Heart left ventricle (tissue), 16 donors: ENCODE data around the gene CDKL5. TPM values are rescaled to one million over a fixed set of nuclear protein-coding genes. Genes with fewer than 3 reads are reported as not detected.

ENCODE experiments used
- ATAC-seq, 4 donors: fragments of 200-7000 bp; cut with Tn5 transposase; one replicate each; pipeline ENCODE4 v1.9.1; 2020 to 2022; ENCODE audit warnings: moderate library complexity in 4 of 4, mild to moderate bottlenecking in 3 of 4, moderate number of reproducible peaks in 1 of 4
- DNase-seq, 5 donors: peaks; one replicate each; pipeline ENCODE4 v3.0.0-alpha.2; 2020
- H3K27ac ChIP-seq, 12 donors: fragments of 200-600 bp; sonication (generic) in 4 of 12; one replicate each; pipeline versions ENCODE4 v1.5.0 to v1.8.0; 2016 to 2022; ENCODE audit warnings: mild to moderate bottlenecking in 2 of 12
- H3K27me3 ChIP-seq, 9 donors: fragments of 200-600 bp; sonication (generic) in 2 of 9; one replicate each; pipeline versions ENCODE4 v1.5.1 to v1.8.0; 2016 to 2022; ENCODE audit warnings: mild to moderate bottlenecking in 3 of 9
- H3K36me3 ChIP-seq, 9 donors: fragments of 200-600 bp; sonication (generic) in 2 of 9; one replicate each; pipeline versions ENCODE4 v1.5.0 to v1.8.0; 2018 to 2022; ENCODE audit warnings: mild to moderate bottlenecking in 2 of 9
- H3K4me1 ChIP-seq, 12 donors: fragments of 200-600 bp; sonication (generic) in 4 of 12; one replicate each; pipeline versions ENCODE4 v1.5.0 to v1.8.0; 2016 to 2022; ENCODE audit warnings: mild to moderate bottlenecking in 3 of 12
- H3K4me3 ChIP-seq, 12 donors: fragments of 200-600 bp; sonication (generic) in 4 of 12; one replicate each; pipeline versions ENCODE4 v1.5.0 to v1.8.0; 2017 to 2022; ENCODE audit warnings: mild to moderate bottlenecking in 9 of 12, moderate library complexity in 4 of 12
- H3K9me3 ChIP-seq, 12 donors: fragments of 200-600 bp; sonication (generic) in 4 of 12; one replicate each; pipeline versions ENCODE4 v1.5.0 to v1.8.0; 2016 to 2022; ENCODE audit warnings: mild to moderate bottlenecking in 1 of 12
- CTCF ChIP-seq, 12 donors: fragments of 200-600 bp; sonication (generic) in 4 of 12; IDR thresholded peaks; one replicate each; pipeline versions ENCODE4 v1.5.0 to v1.8.0; 2018 to 2022; ENCODE audit warnings: antibody characterized with exemption in 12 of 12, mild to moderate bottlenecking in 5 of 12
- POLR2A ChIP-seq, 2 donors: fragments of 450-650 bp; IDR thresholded peaks; one replicate each; pipeline ENCODE4 v1.6.1; 2017; ENCODE audit warnings: antibody characterized with exemption in 2 of 2, mild to moderate bottlenecking in 2 of 2, moderate library complexity in 2 of 2
- WGBS, 4 donors: extraction: QIAGEN DNeasy Blood & Tissue Kit in 2 of 4; methylation state at CpG; one replicate each; pipeline versions ENCODE4 v1.1.5 to v1.1.7; 2013 to 2018; 5-methylcytosine and 5-hydroxymethylcytosine counted together
- intact Hi-C, 10 donors: fragments of 100-400 bp; cut with DNase I; formaldehyde crosslinking; loops; one replicate each; pipeline versions ENCODE4 v1.11.1 to v1.14.2; 2022
- polyA plus RNA-seq, 2 donors: library from polyadenylated mRNA; stranded (reverse); fragments of 200-250 nt; gene quantifications; one replicate each; pipeline ENCODE4 v1.2.3, GENCODE V29; 2013
- total RNA-seq, 9 donors: library from RNA; depleted of rRNA in 2 of 9; stranded (reverse); fragments of >200 nt in 2 of 9; fragmentation: NEBNext Ultra II Directional in 3 of 9; extraction: Animal tissue kit (Norgen Biotek cat#: 25700) in 3 of 9; gene quantifications; one replicate each; pipeline versions ENCODE4 v1.1.0 to v1.2.4, GENCODE V29; 2016 to 2023
- donor health status: ischemic (EF 13 %, LVEDD 7.1; RV severe dilation, severe dysfunction).
- donor health status: healthy with polysubstance abuse.
- donor health status: DM: no; HTN: yes; CAD: no.
- donor health status: DM: no; HTN: no; CAD: no.
- donor health status: ischemic (EF 25% LVEDD 6.9; RV normal size, moderate dysfunction).
- donor health status: ischemic (EF 25% LVEDD 5.7; RV mildly dilated, moderate dysfunction).
- donor health status: healthy.
- donor health status: DM: yes; HTN: yes; CAD: no.
- donor health status: ischemic (EF 35%, LVEDD 5.7; RV mildly dilated, moderate dysfunction).
- donor health status: nonischemic (EF 11% LVEDD 7.7; RV severe dilation, severe dysfunction).
- donor health status: DM: yes; HTN: yes; CAD: no.
- donor health status: PGD.
- donor health status: ischemic (EF 29% LVEDD 5.4; RV normal size, mild dysfunction).
- donor health status: nonischemic (EF 23%, LVEDD 6.1; RV moderate dilation, normal function).

Gene CDKL5
- total and polyA plus RNA-seq, 11 donors: 3.0 to 12.5 (median 9.3) TPM

DNA sequence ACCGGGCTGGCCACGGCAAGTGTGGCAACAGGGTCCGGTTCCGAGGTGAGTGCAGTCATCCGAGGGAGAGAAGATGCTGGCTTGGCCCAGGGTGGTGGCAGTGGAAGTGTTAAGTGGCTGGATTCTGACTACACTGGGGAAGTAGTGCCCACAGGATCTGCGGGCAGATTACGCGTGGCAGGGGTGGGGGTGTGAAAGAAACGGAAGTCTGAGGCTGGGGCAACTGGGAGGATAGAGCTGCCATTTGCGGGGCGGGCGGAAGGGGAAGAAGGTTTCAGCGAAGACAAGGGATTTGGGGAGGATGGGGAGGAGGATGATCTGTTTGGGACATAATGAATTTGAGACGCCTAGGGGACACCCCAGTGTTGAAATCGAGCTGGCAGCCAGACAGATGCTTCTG lies 241.2 kb downstream of the CDKL5 start:
- TF ChIP-seq CTCF (IDR thresholded peaks at IDR 0.05) (no peak), POLR2A (IDR thresholded peaks at IDR 0.05) (no peak)
- no peak overlapping the region for H3K4me3 ChIP-seq
- H3K9me3 ChIP-seq: no peaks in the 10 kb centered on the region
- H3K27me3 ChIP-seq: no peaks in the 10 kb centered on the region
- ATAC-seq (no peak), DNase-seq (peak in 2 of 5 donors; percentile 20 to 30)
- no peaks in the 10 kb centered on the region for H3K4me1 ChIP-seq
- H3K36me3 ChIP-seq: no peaks in the 10 kb centered on the region
- intact Hi-C loops: no loop called here
- no peak overlapping the region for H3K27ac ChIP-seq
- WGBS, 4 donors: 82 to 90% (median 87%) methylated on average over 15 of the region's 15 CpGs

DNA sequence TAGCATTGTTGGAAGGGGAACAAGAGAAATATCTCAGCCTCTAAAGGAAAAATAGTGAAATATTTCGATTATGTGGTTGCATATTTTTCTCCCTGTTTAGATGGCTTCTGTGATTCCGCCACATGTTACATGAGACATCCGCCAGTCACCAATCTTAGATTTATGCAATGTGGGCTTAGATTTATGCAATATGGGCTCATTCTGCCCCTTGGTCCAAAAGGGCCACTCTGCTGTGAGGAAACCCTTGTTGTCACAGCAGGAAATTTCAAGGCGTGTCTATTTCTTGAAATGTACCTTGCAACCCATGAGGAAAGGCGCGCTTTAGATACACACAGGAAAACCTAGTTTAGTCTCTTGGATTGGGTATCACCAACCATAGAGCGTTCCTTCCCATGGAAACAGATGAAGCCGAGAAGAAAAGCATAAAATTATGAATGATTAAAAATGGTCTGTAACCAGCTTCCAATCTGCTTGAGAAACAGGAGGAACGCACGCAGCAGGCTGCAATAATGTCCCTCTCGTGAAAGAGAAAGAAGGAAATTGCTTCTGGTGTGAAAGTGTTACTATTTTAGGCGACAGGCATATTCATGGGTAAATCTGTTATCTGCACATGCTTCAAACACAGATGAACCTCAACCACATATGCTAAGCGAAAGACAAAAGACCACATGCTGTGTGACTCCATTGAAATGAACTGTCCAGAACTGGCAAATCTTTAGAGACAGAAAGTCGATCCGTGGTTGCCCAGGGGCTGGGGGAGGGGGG lies 242.8 kb downstream of the CDKL5 start:
- no peaks in the 10 kb centered on the region for H3K4me1 ChIP-seq
- intact Hi-C loops: no loop called here
- peak overlapping the region in 1 of 12 donors; percentile 3 for H3K4me3 ChIP-seq
- no peak for TF ChIP-seq CTCF (IDR thresholded peaks at IDR 0.05)
- no peak for TF ChIP-seq POLR2A (IDR thresholded peaks at IDR 0.05)
- no peaks in the 10 kb centered on the region for H3K36me3 ChIP-seq
- H3K27me3 ChIP-seq: no peaks in the 10 kb centered on the region
- no peaks in the 10 kb centered on the region for H3K9me3 ChIP-seq
- ATAC-seq (no peak), DNase-seq (no peak)
- 58 to 70% (median 63%) methylated on average over 15 of the region's 15 CpGs for WGBS, 4 donors
- no peak overlapping the region for H3K27ac ChIP-seq

- 80 to 91% (median 84%) methylated on average over 10 of the region's 10 CpGs for WGBS, 4 donors
- H3K4me3 ChIP-seq: no peak within 1 kb of the TSS
- no peak for TF ChIP-seq CTCF (IDR thresholded peaks at IDR 0.05)
- no peak for TF ChIP-seq POLR2A (IDR thresholded peaks at IDR 0.05)
Observed at GRCh38 chrX:18672008-18672407, 246.6 kb downstream of the CDKL5 start, which contains the start of gene RS1. TSS of gene RS1 (minus strand) at chrX:18672108. CDS start at chrX:18672068, 40 bp downstream.

DNA sequence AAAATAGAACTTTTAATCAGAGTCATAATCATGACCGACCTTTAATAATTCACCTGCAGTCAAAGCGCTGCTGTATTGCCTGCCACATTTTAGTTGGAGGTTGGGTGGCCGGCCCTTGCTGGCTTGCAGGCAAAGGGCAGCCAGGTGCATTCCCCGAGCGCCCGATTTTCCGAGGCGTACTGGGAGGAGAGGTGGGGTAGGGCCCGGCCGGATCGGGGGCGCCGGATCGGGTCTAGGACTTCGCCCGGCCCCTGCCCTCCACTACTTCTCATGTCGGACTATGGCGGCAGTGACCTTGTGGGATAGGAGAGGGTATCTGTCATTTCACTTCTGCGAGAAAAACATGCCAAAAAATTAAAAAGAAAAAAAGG lies 249.0 kb downstream of the CDKL5 start:
- DNase-seq: peak in 4 of 5 donors; percentile 11 to 54 (median 26)
- Histone ChIP-seq H3K27me3 (peaks cover 0 to 4% (median 0%) of the 10 kb centered on the region in 9 donors), H3K4me3 (peak overlapping the region in 11 of 12 donors; percentile 60 to 93 (median 70)), H3K4me1 (no peaks in the 10 kb centered on the region), H3K36me3 (no peaks in the 10 kb centered on the region), H3K9me3 (no peaks in the 10 kb centered on the region), H3K27ac (peak overlapping the region in 11 of 12 donors; percentile 48 to 92 (median 82))
- TF ChIP-seq POLR2A (IDR thresholded peaks at IDR 0.05) (no peak), CTCF (IDR thresholded peaks at IDR 0.05) (no peak)
- intact Hi-C loops: loop anchor here in 9 of 10 donors (2.0 to 10.0 kb wide), 6 partner anchors 200 to 250 kb away; partner anchors contain the start of gene CDKL5 (in 6 of the 9)
- 2 to 32% (median 15%) methylated on average over 19 of the region's 19 CpGs for WGBS, 4 donors
- peak; percentile 50 to 63 (median 52) for ATAC-seq

More at GRCh38 chrX:18672008-18672407, 246.6 kb downstream of the CDKL5 start, which contains the start of gene RS1:
- H3K27me3 ChIP-seq: peaks cover 0 to 4% (median 0%) of the 10 kb centered on the region in 9 donors
- ATAC-seq (no peak), DNase-seq (no peak)
- intact Hi-C loops: loop anchor here in 9 of 10 donors (5.0 to 10.0 kb wide), 5 partner anchors 203 to 247 kb away; partner anchors contain the start of gene CDKL5 (in 6 of the 9)
- no peak within 1 kb of the TSS for H3K27ac ChIP-seq
- no peaks in the 10 kb centered on the region for H3K36me3 ChIP-seq
- H3K4me1 ChIP-seq: no peaks in the 10 kb centered on the region
- no peaks in the 10 kb centered on the region for H3K9me3 ChIP-seq
